ENCODE measurements around the gene THAP7. TPM values are rescaled to one million over a fixed set of nuclear protein-coding genes. Genes with fewer than 3 reads are reported as not detected.

THAP7 gene
- total and polyA plus RNA-seq, 9 of the 15 experiments (the other 6 are each of a cell fraction or from before 2014, with no cell fraction given): 7.9 to 263 (median 84.1) TPM

DNA sequence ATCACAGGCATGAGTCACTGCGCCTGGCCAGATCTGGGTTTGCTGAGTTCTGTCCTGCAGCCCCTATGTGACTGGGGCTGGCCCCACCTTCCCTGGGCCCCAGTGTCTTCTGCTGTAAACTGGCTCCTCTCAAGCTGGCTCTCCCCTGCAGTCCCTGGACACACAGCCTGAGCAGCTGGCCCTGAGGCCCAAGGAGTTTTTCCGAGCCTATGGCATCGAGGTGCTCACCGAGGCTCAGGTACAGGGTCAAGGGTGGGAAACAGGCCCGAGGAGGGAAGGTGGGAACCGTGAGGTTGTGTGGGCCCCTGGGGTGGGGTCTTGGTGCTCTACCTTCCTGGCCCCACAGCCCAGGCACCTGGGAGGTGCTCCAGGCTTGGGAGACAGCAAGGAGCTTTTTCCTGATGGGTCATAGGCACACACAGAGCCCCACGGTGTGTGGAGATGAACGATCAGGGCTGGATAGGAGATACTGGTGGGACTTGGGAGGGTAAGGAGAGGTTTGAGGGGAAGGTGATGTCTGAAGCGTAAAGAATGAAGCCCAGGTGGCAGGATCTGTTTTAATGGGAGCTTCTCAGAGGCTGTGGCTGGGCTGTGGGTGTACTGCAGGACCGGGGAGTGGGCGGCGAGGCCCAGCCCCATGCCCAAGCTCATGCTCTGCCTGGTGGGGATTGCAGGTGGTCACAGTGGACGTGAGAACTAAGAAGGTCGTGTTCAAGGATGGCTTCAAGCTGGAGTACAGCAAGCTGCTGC lies 26.2 kb downstream of the THAP7 start (continued):
- TF ChIP-seq MCM5 (IDR thresholded peaks at IDR 0.05; ENCODE audit: low read depth) (peak; percentile 83; the same call in 1 of the 2 replicates), ZNF316 (IDR thresholded peaks at IDR 0.05) (no peak), JUND (IDR thresholded peaks at IDR 0.05; ENCODE audit: borderline replicate concordance, low read depth, low read length) (0 out of 2 replicates have a peak, but pooled peaks have one; percentile 1), JUND (tag; IDR thresholded peaks at IDR 0.05; ENCODE audit: borderline replicate concordance, low read depth, low read length) (no peak), ZNF785 (CRISPR knock-in tag; IDR thresholded peaks at IDR 0.05) (no peak)
- TF ChIP-seq, protein P1, sequence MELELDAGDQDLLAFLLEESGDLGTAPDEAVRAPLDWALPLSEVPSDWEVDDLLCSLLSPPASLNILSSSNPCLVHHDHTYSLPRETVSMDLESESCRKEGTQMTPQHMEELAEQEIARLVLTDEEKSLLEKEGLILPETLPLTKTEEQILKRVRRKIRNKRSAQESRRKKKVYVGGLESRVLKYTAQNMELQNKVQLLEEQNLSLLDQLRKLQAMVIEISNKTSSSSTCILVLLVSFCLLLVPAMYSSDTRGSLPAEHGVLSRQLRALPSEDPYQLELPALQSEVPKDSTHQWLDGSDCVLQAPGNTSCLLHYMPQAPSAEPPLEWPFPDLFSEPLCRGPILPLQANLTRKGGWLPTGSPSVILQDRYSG (tag; conservative IDR thresholded peaks at IDR 0.05; ENCODE audit: low read depth): no peak

DNA sequence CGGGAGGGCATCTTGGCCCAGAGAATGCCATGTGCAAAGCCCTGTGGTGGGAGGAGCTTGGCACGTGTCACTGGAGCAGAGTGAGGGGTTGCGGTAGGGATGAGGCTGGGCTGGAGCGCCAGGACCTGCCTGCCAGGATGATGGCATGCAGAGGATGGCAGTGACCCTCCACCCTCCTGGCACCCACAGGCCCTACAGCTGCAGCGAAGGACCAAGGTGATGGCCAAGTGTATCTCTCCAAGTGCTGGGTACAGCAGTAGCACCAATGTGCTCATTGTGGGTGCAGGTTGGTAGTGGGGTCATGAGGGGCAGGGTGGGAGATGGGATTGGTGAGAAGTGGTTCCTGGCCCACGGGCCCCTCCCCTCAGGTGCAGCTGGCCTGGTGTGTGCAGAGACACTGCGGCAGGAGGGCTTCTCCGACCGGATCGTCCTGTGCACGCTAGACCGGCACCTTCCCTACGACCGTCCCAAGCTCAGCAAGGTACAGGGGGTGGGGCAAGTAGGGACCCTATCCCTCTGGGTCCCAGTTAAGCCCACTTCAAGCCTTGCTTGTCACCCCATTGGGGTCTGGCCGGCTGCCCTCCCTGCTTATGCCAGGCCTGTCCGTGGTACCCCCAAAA lies 27.5 kb downstream of the THAP7 start:
- Histone ChIP-seq H3K9me1 (ENCODE audit: control insufficient read depth, insufficient read depth, low read length) (no peaks in the 10 kb centered on the region), H3K9ac (ENCODE audit: insufficient read depth in 1 of 2, low read depth in 2 of 2, low read length in 2 of 2) (peak overlapping the region in 1 of 2 experiments; percentile 38; a peak in 2 of 4 replicates), H3K4me3 (no peak overlapping the region), H4K20me1 (replicated peaks; ENCODE audit: control insufficient read depth, insufficient read depth, low read length) (peaks cover 10% of the 10 kb centered on the region), H3K36me3 (ENCODE audit: control insufficient read depth, insufficient read depth, low read length) (no peaks in the 10 kb centered on the region), H3K79me2 (ENCODE audit: control insufficient read depth, insufficient read depth, low read length) (no peaks in the 10 kb centered on the region), H3K9me3 (replicated peaks; ENCODE audit: control insufficient read depth, insufficient read depth, low read depth, low read length) (peaks cover 11% of the 10 kb centered on the region), H3K4me1 (replicated peaks in 1 of 2; ENCODE audit: control insufficient read depth in 2 of 2, insufficient read depth in 2 of 2, low read length in 2 of 2) (peaks cover 0 to 35% of the 10 kb centered on the region in 2 experiments; a peak in 3 of 5 replicates), H3K4me2 (ENCODE audit: insufficient read depth, low read length) (no peak overlapping the region), H2AFZ (ENCODE audit: low read depth, low read length) (no peak overlapping the region), H3K27me3 (ENCODE audit: control insufficient read depth in 2 of 2, insufficient read depth in 2 of 2, low read length in 2 of 2) (peaks cover 37 to 63% of the 10 kb centered on the region in 2 experiments; a peak in 4 of 5 replicates), H3K27ac (ENCODE audit: extremely low read depth, low read depth, low read length) (no peak overlapping the region)
- ATAC-seq: no peak
- intact Hi-C loops (cut with micrococcal nuclease) (no loop called here), in situ Hi-C loops (cut with MboI) (loop anchor here (25.0 kb wide), 1 partner anchor 163 kb away; no protein-coding TSS in a partner anchor)
- no TSS peak for BruUV-seq (replicated peaks)
- CTCF ChIA-PET (ENCODE audit: low intra/inter-chr PET ratio): no interaction called here
- 14% methylated on average over 16 of the region's 16 CpGs for WGBS (ENCODE audit: insufficient coverage, low coverage, missing lambda C conversion rate)
- DNase-seq (ENCODE audit: extremely low read depth in 1 of 4, low spot score in 3 of 4): no peak
- POLR2A ChIA-PET: interaction anchor here (0.7 to 64.4 kb wide), 9 partner anchors 6 to 632 kb away, joined by 3 to 1556 read pairs (median 4); partner anchors contain the start of genes CRKL, LZTR1 and THAP7
- no peak for FAIRE-seq
- TF ChIP-seq CBX3 (IDR thresholded peaks at IDR 0.05; ENCODE audit: borderline replicate concordance in 1 of 2, low read length in 2 of 2) (peak in 1 of 2 experiments; percentile 14; a peak in 1 of 3 replicates), SP2 (IDR thresholded peaks at IDR 0.05; ENCODE audit: extremely low read depth, low read depth, low read length, poor library complexity, severe bottlenecking) (peak; percentile 8), GABPB2 (CRISPR knock-in tag; conservative IDR thresholded peaks at IDR 0.05) (0 out of 2 replicates have a peak, but pooled peaks have one; percentile 65)
- TF ChIP-seq, protein P2, sequence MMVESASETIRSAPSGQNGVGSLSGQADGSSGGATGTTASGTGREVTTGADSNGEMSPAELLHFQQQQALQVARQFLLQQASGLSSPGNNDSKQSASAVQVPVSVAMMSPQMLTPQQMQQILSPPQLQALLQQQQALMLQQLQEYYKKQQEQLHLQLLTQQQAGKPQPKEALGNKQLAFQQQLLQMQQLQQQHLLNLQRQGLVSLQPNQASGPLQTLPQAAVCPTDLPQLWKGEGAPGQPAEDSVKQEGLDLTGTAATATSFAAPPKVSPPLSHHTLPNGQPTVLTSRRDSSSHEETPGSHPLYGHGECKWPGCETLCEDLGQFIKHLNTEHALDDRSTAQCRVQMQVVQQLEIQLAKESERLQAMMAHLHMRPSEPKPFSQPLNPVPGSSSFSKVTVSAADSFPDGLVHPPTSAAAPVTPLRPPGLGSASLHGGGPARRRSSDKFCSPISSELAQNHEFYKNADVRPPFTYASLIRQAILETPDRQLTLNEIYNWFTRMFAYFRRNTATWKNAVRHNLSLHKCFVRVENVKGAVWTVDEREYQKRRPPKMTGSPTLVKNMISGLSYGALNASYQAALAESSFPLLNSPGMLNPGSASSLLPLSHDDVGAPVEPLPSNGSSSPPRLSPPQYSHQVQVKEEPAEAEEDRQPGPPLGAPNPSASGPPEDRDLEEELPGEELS (CRISPR knock-in tag; IDR thresholded peaks at IDR 0.05; ENCODE audit: borderline replicate concordance): no peak
- TF ChIP-seq, protein P3, sequence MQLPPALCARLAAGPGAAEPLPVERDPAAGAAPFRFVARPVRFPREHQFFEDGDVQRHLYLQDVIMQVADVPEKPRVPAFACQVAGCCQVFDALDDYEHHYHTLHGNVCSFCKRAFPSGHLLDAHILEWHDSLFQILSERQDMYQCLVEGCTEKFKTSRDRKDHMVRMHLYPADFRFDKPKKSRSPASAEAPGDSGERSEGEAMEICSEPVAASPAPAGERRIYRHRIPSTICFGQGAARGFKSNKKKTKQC (CRISPR knock-in tag; IDR thresholded peaks at IDR 0.05): no peak
- TF ChIP-seq, protein P4, sequence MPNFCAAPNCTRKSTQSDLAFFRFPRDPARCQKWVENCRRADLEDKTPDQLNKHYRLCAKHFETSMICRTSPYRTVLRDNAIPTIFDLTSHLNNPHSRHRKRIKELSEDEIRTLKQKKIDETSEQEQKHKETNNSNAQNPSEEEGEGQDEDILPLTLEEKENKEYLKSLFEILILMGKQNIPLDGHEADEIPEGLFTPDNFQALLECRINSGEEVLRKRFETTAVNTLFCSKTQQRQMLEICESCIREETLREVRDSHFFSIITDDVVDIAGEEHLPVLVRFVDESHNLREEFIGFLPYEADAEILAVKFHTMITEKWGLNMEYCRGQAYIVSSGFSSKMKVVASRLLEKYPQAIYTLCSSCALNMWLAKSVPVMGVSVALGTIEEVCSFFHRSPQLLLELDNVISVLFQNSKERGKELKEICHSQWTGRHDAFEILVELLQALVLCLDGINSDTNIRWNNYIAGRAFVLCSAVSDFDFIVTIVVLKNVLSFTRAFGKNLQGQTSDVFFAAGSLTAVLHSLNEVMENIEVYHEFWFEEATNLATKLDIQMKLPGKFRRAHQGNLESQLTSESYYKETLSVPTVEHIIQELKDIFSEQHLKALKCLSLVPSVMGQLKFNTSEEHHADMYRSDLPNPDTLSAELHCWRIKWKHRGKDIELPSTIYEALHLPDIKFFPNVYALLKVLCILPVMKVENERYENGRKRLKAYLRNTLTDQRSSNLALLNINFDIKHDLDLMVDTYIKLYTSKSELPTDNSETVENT (CRISPR knock-in tag; IDR thresholded peaks at IDR 0.05): peak; percentile 16; the same call in 1 of the 2 replicates
